Colonic mucosa (tissue), 4 donors: Measurements from ENCODE around the gene RYR3. TPM values are rescaled to one million over a fixed set of nuclear protein-coding genes. Genes with fewer than 3 reads are reported as not detected.

Source experiments
- DNase-seq: peaks from one replicate; pipeline ENCODE4 v3.0.0-alpha.2; 2020
- H3K27ac ChIP-seq: fragments of 200-600 bp; one replicate; pipeline ENCODE4 v1.8.0; 2021
- H3K27me3 ChIP-seq: fragments of 200-600 bp; one replicate; pipeline ENCODE4 v1.8.0; 2021
- H3K36me3 ChIP-seq: fragments of 200-600 bp; one replicate; pipeline ENCODE4 v1.8.0; 2021
- H3K4me1 ChIP-seq: fragments of 200-600 bp; one replicate; pipeline ENCODE4 v1.8.0; 2021; ENCODE audit warnings: mild to moderate bottlenecking
- H3K4me3 ChIP-seq: fragments of 200-600 bp; one replicate; pipeline ENCODE4 v1.8.0; 2021
- H3K9ac ChIP-seq, 2 donors: one replicate each; pipeline ENCODE4 v1.7.0; 2013; ENCODE audit warnings: control low read depth in 2 of 2, low read depth in 2 of 2, low read length in 2 of 2
- H3K9me3 ChIP-seq: fragments of 200-600 bp; one replicate; pipeline ENCODE4 v1.8.0; 2021
- CTCF ChIP-seq: fragments of 200-600 bp; IDR thresholded peaks from one replicate; pipeline ENCODE4 v1.8.0; 2022; ENCODE audit warnings: antibody characterized with exemption, mild to moderate bottlenecking
- intact Hi-C: fragments of 100-400 bp; cut with DNase I; formaldehyde crosslinking; loops from one replicate; pipeline ENCODE4 v1.14.1; 2022
- total RNA-seq, 2 donors: library from RNA; stranded (reverse); fragmentation: NEBNext Ultra II Directional in 1 of 2; extraction: Animal tissue kit (Norgen Biotek cat#: 25700) in 1 of 2; gene quantifications; one replicate each; pipeline ENCODE4 v1.2.1, GENCODE V29; 2021
- donor health status: healthy.
- donor health status: DM: no; HTN: no; CAD: no.
- donor health status: DM: no; HTN: no; CAD: no.

RYR3 gene
- total RNA-seq, 2 donors from 2014 or later, result 0.17 to 1.1 TPM

- H3K36me3 ChIP-seq, result no peaks in the 10 kb centered on the region
- H3K4me1 ChIP-seq, result no peaks in the 10 kb centered on the region
- H3K27me3 ChIP-seq, result no peaks in the 10 kb centered on the region
- no peak overlapping the region for H3K27ac ChIP-seq
- H3K4me3 ChIP-seq, result no peak overlapping the region
- intact Hi-C loops, result no loop called here
- no peak for TF ChIP-seq CTCF
- no peak for DNase-seq
- no peaks in the 10 kb centered on the region for H3K9me3 ChIP-seq
- no peak overlapping the region for H3K9ac ChIP-seq
Measured at GRCh38 chr15:33754242-33754641, 443.5 kb downstream of the RYR3 start.

- no peaks in the 10 kb centered on the region for H3K9me3 ChIP-seq
- no peak for TF ChIP-seq CTCF
- DNase-seq, result no peak
- H3K27me3 ChIP-seq, result no peaks in the 10 kb centered on the region
- no peaks in the 10 kb centered on the region for H3K36me3 ChIP-seq
- no peak overlapping the region for H3K9ac ChIP-seq
- no peak overlapping the region for H3K27ac ChIP-seq
- no peaks in the 10 kb centered on the region for H3K4me1 ChIP-seq
- H3K4me3 ChIP-seq, result no peak overlapping the region
- intact Hi-C loops, result no loop called here
Measured at GRCh38 chr15:33756961-33757360, 446.2 kb downstream of the RYR3 start.

GRCh38 chr15:33757516-33758232 lies 446.9 kb downstream of the RYR3 start:
- Histone ChIP-seq H3K4me1 (no peaks in the 10 kb centered on the region), H3K27ac (no peak overlapping the region), H3K4me3 (no peak overlapping the region), H3K9me3 (no peaks in the 10 kb centered on the region), H3K36me3 (no peaks in the 10 kb centered on the region), H3K27me3 (no peaks in the 10 kb centered on the region), H3K9ac (no peak overlapping the region)
- TF ChIP-seq CTCF, result no peak
- no peak for DNase-seq
- intact Hi-C loops, result no loop called here

DNA sequence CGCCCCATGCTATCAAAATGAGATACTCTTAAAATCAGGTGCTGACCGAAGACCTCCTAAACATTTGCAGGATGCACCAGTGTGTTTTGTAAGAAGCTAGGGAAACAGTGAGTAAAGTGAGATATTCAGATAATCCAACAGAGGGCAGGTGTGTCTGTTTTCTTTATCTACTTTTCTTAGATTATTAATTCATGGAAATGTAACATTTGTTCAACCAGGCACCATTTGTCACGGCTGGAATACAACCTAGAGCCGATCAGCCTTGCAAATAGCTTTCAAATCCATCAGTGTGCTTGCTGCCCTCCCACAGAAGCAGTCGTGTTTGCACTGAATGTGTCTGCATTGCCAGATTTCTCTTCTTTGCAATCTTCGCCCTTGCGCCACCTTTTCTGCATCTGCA lies 455.6 kb downstream of the RYR3 start:
- Histone ChIP-seq H3K4me3 (no peak overlapping the region), H3K9me3 (no peaks in the 10 kb centered on the region), H3K9ac (no peak overlapping the region), H3K4me1 (no peaks in the 10 kb centered on the region), H3K27me3 (no peaks in the 10 kb centered on the region), H3K27ac (no peak overlapping the region), H3K36me3 (no peaks in the 10 kb centered on the region)
- intact Hi-C loops, result no loop called here
- DNase-seq, result no peak
- no peak for TF ChIP-seq CTCF

- no peaks in the 10 kb centered on the region for H3K36me3 ChIP-seq
- H3K4me1 ChIP-seq, result no peaks in the 10 kb centered on the region
- no peaks in the 10 kb centered on the region for H3K9me3 ChIP-seq
- H3K4me3 ChIP-seq, result no peak overlapping the region
- DNase-seq, result no peak
- H3K27me3 ChIP-seq, result no peaks in the 10 kb centered on the region
- H3K9ac ChIP-seq, result no peak overlapping the region
- TF ChIP-seq CTCF, result no peak
- no peak overlapping the region for H3K27ac ChIP-seq
- intact Hi-C loops, result no loop called here
Measured at GRCh38 chr15:33768670-33769190, 458.0 kb downstream of the RYR3 start.
